Colonic mucosa (tissue), 4 donors: ENCODE results near the gene COX15. TPM values are rescaled to one million over a fixed set of nuclear protein-coding genes. Genes with fewer than 3 reads are reported as not detected.

Experiments
- DNase-seq: peaks from one replicate; pipeline ENCODE4 v3.0.0-alpha.2; 2020
- H3K27ac ChIP-seq: fragments of 200-600 bp; one replicate; pipeline ENCODE4 v1.8.0; 2021
- H3K27me3 ChIP-seq: fragments of 200-600 bp; one replicate; pipeline ENCODE4 v1.8.0; 2021
- H3K36me3 ChIP-seq: fragments of 200-600 bp; one replicate; pipeline ENCODE4 v1.8.0; 2021
- H3K4me1 ChIP-seq: fragments of 200-600 bp; one replicate; pipeline ENCODE4 v1.8.0; 2021; ENCODE audit warnings: mild to moderate bottlenecking
- H3K4me3 ChIP-seq: fragments of 200-600 bp; one replicate; pipeline ENCODE4 v1.8.0; 2021
- H3K9ac ChIP-seq, 2 donors: one replicate each; pipeline ENCODE4 v1.7.0; 2013; ENCODE audit warnings: control low read depth in 2 of 2, low read depth in 2 of 2, low read length in 2 of 2
- H3K9me3 ChIP-seq: fragments of 200-600 bp; one replicate; pipeline ENCODE4 v1.8.0; 2021
- intact Hi-C: fragments of 100-400 bp; cut with DNase I; formaldehyde crosslinking; loops from one replicate; pipeline ENCODE4 v1.14.1; 2022
- total RNA-seq, 2 donors: library from RNA; stranded (reverse); fragmentation: NEBNext Ultra II Directional in 1 of 2; extraction: Animal tissue kit (Norgen Biotek cat#: 25700) in 1 of 2; gene quantifications; one replicate each; pipeline ENCODE4 v1.2.1, GENCODE V29; 2021
- TF ChIP-seq, protein P1 (sequence below): fragments of 200-600 bp; IDR thresholded peaks from one replicate; pipeline ENCODE4 v1.8.0; 2022; ENCODE audit warnings: antibody characterized with exemption, mild to moderate bottlenecking
- donor health status: healthy.
- donor health status: DM: no; HTN: no; CAD: no.
- donor health status: DM: no; HTN: no; CAD: no.

Gene COX15
- total RNA-seq, 2 donors from 2014 or later, result 48.1 to 50.1 TPM

DNA sequence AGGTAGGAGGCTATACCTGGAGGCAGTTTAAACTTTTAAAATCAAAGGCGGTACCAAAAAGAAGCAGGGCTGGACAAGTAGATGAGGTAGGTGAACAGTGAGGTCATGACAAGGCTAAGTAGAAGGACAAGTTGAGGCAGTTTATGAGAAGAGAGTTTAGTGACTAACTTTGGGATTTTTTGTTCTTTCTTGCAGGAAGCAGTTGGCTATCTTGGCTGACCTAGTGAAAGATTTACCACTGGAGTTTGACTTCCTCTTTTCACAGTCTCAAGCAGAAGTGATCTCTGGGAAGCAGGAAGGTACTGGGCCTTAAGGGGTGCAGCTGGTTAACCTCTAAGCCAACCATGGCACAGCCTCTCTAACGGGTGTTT, 46.3 kb downstream of the COX15 start:
- H3K9me3 ChIP-seq, result no peaks in the 10 kb centered on the region
- peaks cover 8% of the 10 kb centered on the region for H3K4me1 ChIP-seq
- H3K36me3 ChIP-seq, result no peaks in the 10 kb centered on the region
- no peak overlapping the region for H3K4me3 ChIP-seq
- H3K9ac ChIP-seq, result no peak overlapping the region
- DNase-seq, result peak; percentile 34
- TF ChIP-seq, protein P1, sequence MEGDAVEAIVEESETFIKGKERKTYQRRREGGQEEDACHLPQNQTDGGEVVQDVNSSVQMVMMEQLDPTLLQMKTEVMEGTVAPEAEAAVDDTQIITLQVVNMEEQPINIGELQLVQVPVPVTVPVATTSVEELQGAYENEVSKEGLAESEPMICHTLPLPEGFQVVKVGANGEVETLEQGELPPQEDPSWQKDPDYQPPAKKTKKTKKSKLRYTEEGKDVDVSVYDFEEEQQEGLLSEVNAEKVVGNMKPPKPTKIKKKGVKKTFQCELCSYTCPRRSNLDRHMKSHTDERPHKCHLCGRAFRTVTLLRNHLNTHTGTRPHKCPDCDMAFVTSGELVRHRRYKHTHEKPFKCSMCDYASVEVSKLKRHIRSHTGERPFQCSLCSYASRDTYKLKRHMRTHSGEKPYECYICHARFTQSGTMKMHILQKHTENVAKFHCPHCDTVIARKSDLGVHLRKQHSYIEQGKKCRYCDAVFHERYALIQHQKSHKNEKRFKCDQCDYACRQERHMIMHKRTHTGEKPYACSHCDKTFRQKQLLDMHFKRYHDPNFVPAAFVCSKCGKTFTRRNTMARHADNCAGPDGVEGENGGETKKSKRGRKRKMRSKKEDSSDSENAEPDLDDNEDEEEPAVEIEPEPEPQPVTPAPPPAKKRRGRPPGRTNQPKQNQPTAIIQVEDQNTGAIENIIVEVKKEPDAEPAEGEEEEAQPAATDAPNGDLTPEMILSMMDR, result no peak
- H3K27ac ChIP-seq, result peak overlapping the region; percentile 58
- H3K27me3 ChIP-seq, result no peaks in the 10 kb centered on the region
- intact Hi-C loops, result no loop called here

DNA sequence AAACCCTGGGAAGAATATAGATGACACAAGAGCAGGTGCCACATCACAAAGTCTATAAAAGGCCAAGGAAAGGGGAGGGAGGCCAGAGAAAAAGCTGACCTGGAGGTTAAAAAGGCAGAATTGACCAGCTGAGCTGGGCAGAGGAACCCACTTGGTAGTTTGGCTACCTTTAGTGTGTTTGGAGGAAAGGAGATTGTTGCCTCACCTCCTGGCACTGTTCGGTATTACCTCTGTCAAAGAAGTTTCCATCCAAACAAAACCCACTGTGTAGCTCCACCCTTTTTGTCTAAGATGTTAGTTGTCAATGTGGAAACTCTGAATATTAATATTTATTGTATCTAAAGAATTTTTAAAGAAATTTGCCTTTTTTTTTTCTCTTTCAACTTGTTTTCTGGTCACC, 49.2 kb downstream of the COX15 start:
- Histone ChIP-seq H3K4me1 (peaks cover 8% of the 10 kb centered on the region), H3K36me3 (no peaks in the 10 kb centered on the region), H3K4me3 (no peak overlapping the region), H3K27ac (peak overlapping the region; percentile 38), H3K9ac (no peak overlapping the region), H3K27me3 (no peaks in the 10 kb centered on the region), H3K9me3 (no peaks in the 10 kb centered on the region)
- TF ChIP-seq, protein P1, result no peak
- DNase-seq, result no peak
- intact Hi-C loops, result no loop called here

Other genes with a start within 250 kb of the COX15 start
- gene NKX2-3, start 199.2 kb downstream of the COX15 start, total RNA-seq, result 1 to 10 TPM; 5.4 to 7.9 TPM
- gene SLC25A28, start 111.7 kb downstream of the COX15 start, total RNA-seq, result 10 to 100 TPM; 29.6 to 38.7 TPM
- gene ENTPD7, start 72.6 kb downstream of the COX15 start, total RNA-seq, result 10 to 100 TPM; 22.6 to 23.9 TPM
- 10 to 100 TPM; 11.2 to 15.6 TPM for gene CUTC, start 107 bp upstream of the COX15 start, total RNA-seq
- under 1 TPM; 0.45 to 0.72 TPM for gene ABCC2, start 50.5 kb upstream of the COX15 start, total RNA-seq